Measurements from ENCODE around the gene PRC1. TPM values are rescaled to one million over a fixed set of nuclear protein-coding genes. Genes with fewer than 3 reads are reported as not detected.

PRC1 gene, protein sequence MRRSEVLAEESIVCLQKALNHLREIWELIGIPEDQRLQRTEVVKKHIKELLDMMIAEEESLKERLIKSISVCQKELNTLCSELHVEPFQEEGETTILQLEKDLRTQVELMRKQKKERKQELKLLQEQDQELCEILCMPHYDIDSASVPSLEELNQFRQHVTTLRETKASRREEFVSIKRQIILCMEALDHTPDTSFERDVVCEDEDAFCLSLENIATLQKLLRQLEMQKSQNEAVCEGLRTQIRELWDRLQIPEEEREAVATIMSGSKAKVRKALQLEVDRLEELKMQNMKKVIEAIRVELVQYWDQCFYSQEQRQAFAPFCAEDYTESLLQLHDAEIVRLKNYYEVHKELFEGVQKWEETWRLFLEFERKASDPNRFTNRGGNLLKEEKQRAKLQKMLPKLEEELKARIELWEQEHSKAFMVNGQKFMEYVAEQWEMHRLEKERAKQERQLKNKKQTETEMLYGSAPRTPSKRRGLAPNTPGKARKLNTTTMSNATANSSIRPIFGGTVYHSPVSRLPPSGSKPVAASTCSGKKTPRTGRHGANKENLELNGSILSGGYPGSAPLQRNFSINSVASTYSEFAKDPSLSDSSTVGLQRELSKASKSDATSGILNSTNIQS
- polyA plus RNA-seq (2013) = 32.7 TPM

DNA sequence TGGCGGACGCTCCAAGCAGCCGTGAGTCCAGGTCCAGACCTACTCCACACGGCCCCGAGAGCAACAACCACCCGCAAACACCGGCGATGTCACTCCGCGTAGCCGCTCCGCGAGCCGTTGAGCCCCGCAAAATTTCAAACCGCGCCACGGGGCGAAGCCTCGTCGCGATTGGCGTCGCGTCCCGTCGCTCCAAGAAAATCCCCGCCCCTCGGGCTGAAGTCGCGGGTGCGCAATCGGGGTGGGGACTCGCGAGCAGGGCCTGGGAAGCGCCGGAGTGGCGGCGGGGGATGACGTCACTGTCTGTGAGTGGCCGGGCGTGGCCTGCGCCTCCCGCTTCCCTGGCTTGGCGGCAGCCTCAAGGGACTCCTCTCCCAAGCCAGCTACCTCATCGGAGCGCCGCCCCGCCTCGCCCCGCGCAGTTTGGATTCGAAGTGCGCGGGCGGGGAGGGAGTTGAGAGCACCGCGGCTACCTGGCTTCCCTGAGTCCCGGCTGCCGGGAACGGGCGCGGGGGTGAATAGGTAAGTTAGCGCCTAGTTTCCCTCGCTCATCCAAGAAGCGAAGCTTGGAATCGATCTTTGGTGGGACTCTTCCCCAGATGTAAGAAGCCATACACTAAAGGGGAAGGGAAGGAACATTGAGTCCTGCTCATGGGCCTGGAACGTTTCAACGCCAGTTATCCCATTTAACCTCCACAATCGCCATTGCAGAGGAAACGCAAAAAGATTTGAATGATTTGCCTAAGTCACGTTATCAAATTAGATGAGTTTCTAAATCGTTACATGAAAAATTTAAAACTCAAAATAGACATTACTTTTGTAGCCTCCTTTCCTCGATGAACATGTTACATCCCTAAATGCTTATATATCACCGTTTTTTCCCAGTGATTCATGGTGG lies at the start of gene PRC1:
Gene PRC1 (minus strand): TSS at position 119 of the 895 bp plus-strand sequence. CDS start 118 bp downstream, at position 1.
- Histone ChIP-seq H3K4me3 (ENCODE audit: control insufficient read depth in 1 of 7, extremely low read depth in 1 of 7, insufficient read depth in 4 of 7, low read depth in 2 of 7, low read length in 6 of 7) (peak within 1 kb of the TSS; percentile 90 to 100 (median 98)), H3K9me3 (ENCODE audit: control extremely low read depth in 1 of 5, control insufficient read depth in 4 of 5, insufficient read depth in 2 of 5, low read depth in 1 of 5, low read length in 4 of 5) (no peaks in the 10 kb centered on the region), H3K4me1 (ENCODE audit: control extremely low read depth in 1 of 4, control insufficient read depth in 4 of 4, insufficient read depth in 4 of 4, low read length in 3 of 4) (peaks cover 10 to 30% (median 15%) of the 10 kb centered on the region in 4 experiments), H3K27ac (ENCODE audit: insufficient read depth in 1 of 2, low read depth in 1 of 2, low read length in 2 of 2, poor library complexity in 1 of 2, severe bottlenecking in 2 of 2) (peak within 1 kb of the TSS; percentile 68 to 85), H3K36me3 (ENCODE audit: control insufficient read depth in 4 of 4, insufficient read depth in 4 of 4, low read length in 3 of 4) (peaks cover 3 to 21% (median 18%) of the 10 kb centered on the region in 4 experiments), H3K27me3 (replicated peaks in 2 of 5; ENCODE audit: control insufficient read depth in 4 of 5, insufficient read depth in 5 of 5, low read length in 4 of 5) (no peaks in the 10 kb centered on the region)
- under 1% methylated on average over 65 of the region's 75 CpGs for WGBS (ENCODE audit: insufficient coverage)
- CTCF ChIA-PET = no interaction called here
- POLR2A ChIA-PET = interaction anchor here (1.0 kb wide), 2 partner anchors 27 to 38 kb away, joined by 3 read pairs; no protein-coding TSS in a partner anchor
- peak; percentile 96 to 99 (median 98) for DNase-seq

DNA sequence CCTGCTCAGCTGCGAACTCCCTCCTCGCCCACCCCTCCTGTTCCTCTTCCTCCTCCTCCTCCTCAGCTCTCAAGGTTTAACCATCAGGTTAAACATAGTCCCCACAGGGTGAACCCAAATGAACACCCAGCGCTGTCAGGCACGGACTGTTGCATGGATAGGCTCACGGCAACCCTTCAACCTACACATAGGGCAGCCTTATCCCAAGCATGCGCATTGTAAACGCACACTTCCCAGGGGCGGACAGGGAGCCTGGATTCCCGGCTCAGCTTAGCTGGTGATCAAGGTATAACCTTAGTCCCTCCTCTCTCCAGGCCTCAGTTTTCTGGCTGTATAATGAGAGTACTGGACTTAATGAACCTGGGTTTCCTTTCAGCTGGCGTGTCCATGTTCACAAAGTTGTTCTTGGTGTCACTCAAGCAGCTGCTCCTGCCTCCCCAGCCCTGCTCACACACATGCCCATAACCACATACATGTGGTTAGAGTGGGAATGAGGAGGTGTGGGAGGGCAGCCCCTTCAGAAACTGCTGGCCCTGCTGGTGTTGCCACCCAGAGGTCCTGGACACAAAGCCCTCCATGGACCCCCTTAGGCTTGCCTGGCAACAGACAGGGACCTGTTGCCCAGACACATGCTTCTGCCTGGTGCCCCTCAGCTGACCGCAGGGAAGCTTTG lies 49.0 kb upstream of the PRC1 start:
- Histone ChIP-seq H3K27ac (ENCODE audit: insufficient read depth in 1 of 2, low read depth in 1 of 2, low read length in 2 of 2, poor library complexity in 1 of 2, severe bottlenecking in 2 of 2) (no peak overlapping the region), H3K4me3 (ENCODE audit: control insufficient read depth in 1 of 7, extremely low read depth in 1 of 7, insufficient read depth in 4 of 7, low read depth in 2 of 7, low read length in 6 of 7) (no peak overlapping the region), H3K9me3 (ENCODE audit: control extremely low read depth in 1 of 5, control insufficient read depth in 4 of 5, insufficient read depth in 2 of 5, low read depth in 1 of 5, low read length in 4 of 5) (no peaks in the 10 kb centered on the region), H3K36me3 (ENCODE audit: control insufficient read depth in 4 of 4, insufficient read depth in 4 of 4, low read length in 3 of 4) (no peaks in the 10 kb centered on the region), H3K4me1 (ENCODE audit: control extremely low read depth in 1 of 4, control insufficient read depth in 4 of 4, insufficient read depth in 4 of 4, low read length in 3 of 4) (peaks cover 0 to 19% (median 3%) of the 10 kb centered on the region in 4 experiments), H3K27me3 (replicated peaks in 2 of 5; ENCODE audit: control insufficient read depth in 4 of 5, insufficient read depth in 5 of 5, low read length in 4 of 5) (no peaks in the 10 kb centered on the region)
- whole genome bisulfite sequencing (ENCODE audit: insufficient coverage) = 100% methylated on average over 5 of the region's 11 CpGs
- ChIA-PET CTCF (interaction anchor here (1.8 to 2.6 kb wide), 3 partner anchors 10 to 87 kb away, joined by 6 to 9 read pairs (median 7); no protein-coding TSS in a partner anchor), POLR2A (no interaction called here)
- DNase-seq = no peak

DNA sequence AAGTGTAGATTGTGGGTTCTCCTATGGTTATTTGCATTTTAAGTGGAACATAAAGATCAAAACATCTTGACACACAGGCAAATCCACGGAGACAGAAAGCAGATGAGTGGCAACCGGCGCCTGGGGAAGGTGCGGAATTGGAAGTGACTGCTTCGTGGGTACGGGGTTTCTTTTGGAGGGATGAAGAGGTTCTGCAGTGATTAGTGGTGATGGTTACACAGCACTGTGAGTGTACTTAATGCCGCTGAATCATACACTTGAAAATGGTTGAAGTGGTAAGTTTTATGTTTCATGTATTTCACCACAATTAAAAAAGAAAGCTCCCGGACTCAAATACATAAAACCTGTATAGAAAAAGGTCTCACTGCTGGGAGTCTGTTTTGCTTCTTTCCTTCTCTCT lies 46.5 kb upstream of the PRC1 start:
- Histone ChIP-seq H3K27ac (ENCODE audit: insufficient read depth in 1 of 2, low read depth in 1 of 2, low read length in 2 of 2, poor library complexity in 1 of 2, severe bottlenecking in 2 of 2) (no peak overlapping the region), H3K9me3 (ENCODE audit: control extremely low read depth in 1 of 5, control insufficient read depth in 4 of 5, insufficient read depth in 2 of 5, low read depth in 1 of 5, low read length in 4 of 5) (no peaks in the 10 kb centered on the region), H3K4me3 (ENCODE audit: control insufficient read depth in 1 of 7, extremely low read depth in 1 of 7, insufficient read depth in 4 of 7, low read depth in 2 of 7, low read length in 6 of 7) (no peak overlapping the region), H3K27me3 (replicated peaks in 2 of 5; ENCODE audit: control insufficient read depth in 4 of 5, insufficient read depth in 5 of 5, low read length in 4 of 5) (no peaks in the 10 kb centered on the region), H3K4me1 (ENCODE audit: control extremely low read depth in 1 of 4, control insufficient read depth in 4 of 4, insufficient read depth in 4 of 4, low read length in 3 of 4) (peaks cover 0 to 13% (median 0%) of the 10 kb centered on the region in 4 experiments), H3K36me3 (ENCODE audit: control insufficient read depth in 4 of 4, insufficient read depth in 4 of 4, low read length in 3 of 4) (no peaks in the 10 kb centered on the region)
- 98% methylated on average over 6 of the region's 8 CpGs for WGBS (ENCODE audit: insufficient coverage)
- ChIA-PET CTCF (interaction anchor here (0.9 to 2.0 kb wide), 3 partner anchors 9 to 84 kb away, joined by 3 to 8 read pairs (median 6); no protein-coding TSS in a partner anchor), POLR2A (no interaction called here)
- no peak for DNase-seq

DNA sequence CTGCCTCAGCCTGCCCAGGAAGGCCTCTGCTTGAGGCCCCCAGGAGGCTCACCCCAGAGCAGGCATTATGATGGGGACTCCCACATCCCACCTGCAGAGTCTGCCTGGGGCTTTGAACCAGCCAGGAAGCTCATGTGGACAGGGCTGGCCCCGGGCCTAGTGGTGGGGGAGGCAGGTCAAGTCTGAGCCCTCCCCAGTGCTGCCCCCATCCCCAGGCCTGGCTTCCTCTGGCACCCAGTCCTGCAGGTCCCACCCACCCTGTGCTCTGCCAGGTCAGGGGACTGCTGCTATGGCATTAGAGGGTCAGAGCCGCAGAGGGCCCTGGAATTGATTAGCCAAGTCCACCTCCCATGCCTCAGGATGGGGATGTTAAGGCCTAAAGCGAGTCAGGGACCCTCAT lies 45.7 kb upstream of the PRC1 start:
- H3K27ac ChIP-seq (ENCODE audit: insufficient read depth in 1 of 2, low read depth in 1 of 2, low read length in 2 of 2, poor library complexity in 1 of 2, severe bottlenecking in 2 of 2) = no peak overlapping the region
- H3K9me3 ChIP-seq (ENCODE audit: control extremely low read depth in 1 of 5, control insufficient read depth in 4 of 5, insufficient read depth in 2 of 5, low read depth in 1 of 5, low read length in 4 of 5) = no peaks in the 10 kb centered on the region
- DNase-seq = no peak
- WGBS (ENCODE audit: insufficient coverage) = 88% methylated on average over 3 of the region's 3 CpGs
- H3K4me1 ChIP-seq (ENCODE audit: control extremely low read depth in 1 of 4, control insufficient read depth in 4 of 4, insufficient read depth in 4 of 4, low read length in 3 of 4) = peaks cover 0 to 13% (median 0%) of the 10 kb centered on the region in 4 experiments
- ChIA-PET CTCF (interaction anchor here (1.6 kb wide), 1 partner anchor 10 kb away, joined by 8 read pairs; no protein-coding TSS in a partner anchor), POLR2A (no interaction called here)
- no peaks in the 10 kb centered on the region for H3K36me3 ChIP-seq (ENCODE audit: control insufficient read depth in 4 of 4, insufficient read depth in 4 of 4, low read length in 3 of 4)
- no peaks in the 10 kb centered on the region for H3K27me3 ChIP-seq (replicated peaks in 2 of 5; ENCODE audit: control insufficient read depth in 4 of 5, insufficient read depth in 5 of 5, low read length in 4 of 5)
- H3K4me3 ChIP-seq (ENCODE audit: control insufficient read depth in 1 of 7, extremely low read depth in 1 of 7, insufficient read depth in 4 of 7, low read depth in 2 of 7, low read length in 6 of 7) = no peak overlapping the region

GRCh38 chr15:91032919-91033803 lies 38.8 kb upstream of the PRC1 start:
- H3K4me3 ChIP-seq (ENCODE audit: control insufficient read depth in 1 of 7, extremely low read depth in 1 of 7, insufficient read depth in 4 of 7, low read depth in 2 of 7, low read length in 6 of 7) = peak overlapping the region in 2 of 7 experiments; percentile 11 to 48
- WGBS (ENCODE audit: insufficient coverage) = 41% methylated on average over 9 of the region's 12 CpGs
- ChIA-PET POLR2A (interaction anchor here (0.8 kb wide), 1 partner anchor 76 kb away, joined by 3 read pairs; no protein-coding TSS in a partner anchor), CTCF (interaction anchor here (0.7 to 2.7 kb wide), 13 partner anchors 9 to 101 kb away, joined by 3 to 23 read pairs (median 6); partner anchors contain the start of genes HDDC3, RCCD1 and UNC45A)
- H3K9me3 ChIP-seq (ENCODE audit: control extremely low read depth in 1 of 5, control insufficient read depth in 4 of 5, insufficient read depth in 2 of 5, low read depth in 1 of 5, low read length in 4 of 5) = no peaks in the 10 kb centered on the region
- no peak overlapping the region for H3K27ac ChIP-seq (ENCODE audit: insufficient read depth in 1 of 2, low read depth in 1 of 2, low read length in 2 of 2, poor library complexity in 1 of 2, severe bottlenecking in 2 of 2)
- H3K27me3 ChIP-seq (replicated peaks in 2 of 5; ENCODE audit: control insufficient read depth in 4 of 5, insufficient read depth in 5 of 5, low read length in 4 of 5) = peaks cover 0 to 2% (median 0%) of the 10 kb centered on the region in 5 experiments
- DNase-seq = peak; percentile 38 to 63 (median 62)
- peaks cover 0 to 4% (median 1%) of the 10 kb centered on the region in 4 experiments for H3K4me1 ChIP-seq (ENCODE audit: control extremely low read depth in 1 of 4, control insufficient read depth in 4 of 4, insufficient read depth in 4 of 4, low read length in 3 of 4)
- H3K36me3 ChIP-seq (ENCODE audit: control insufficient read depth in 4 of 4, insufficient read depth in 4 of 4, low read length in 3 of 4) = no peaks in the 10 kb centered on the region
